DND-41 (cell line): ENCODE results near the gene MIOS.

Source experiments
- ATAC-seq: fragments of 200-7000 bp; cut with Tn5 transposase; 3 replicates; pipeline ENCODE4 v1.9.1; 2021; ENCODE audit warnings: low read depth; ENCODE audit not compliant: insufficient read depth
- DNase-seq: peaks from one replicate; pipeline ENCODE4 v3.0.0-alpha.2; 2020
- H2AFZ ChIP-seq: 2 replicates; pipeline ENCODE4 v1.6.0; 2012; ENCODE audit warnings: low read depth, low read length
- H3K27ac ChIP-seq: 2 replicates; pipeline ENCODE4 v1.5.1; 2012; ENCODE audit warnings: low read length, inconsistent platforms
- H3K27me3 ChIP-seq: fragments of 200-600 bp; sonication (generic); 2 replicates; pipeline ENCODE4 v1.6.0; 2012; ENCODE audit warnings: low read length, mild to moderate bottlenecking, inconsistent platforms; ENCODE audit not compliant: insufficient read depth, poor library complexity
- H3K36me3 ChIP-seq: 2 replicates; pipeline ENCODE4 v1.5.1; 2012; ENCODE audit warnings: low read length, inconsistent platforms; ENCODE audit not compliant: insufficient read depth
- H3K4me1 ChIP-seq: 2 replicates; pipeline ENCODE4 v1.5.1; 2012; ENCODE audit warnings: mild to moderate bottlenecking, low read length; ENCODE audit not compliant: insufficient read depth
- H3K4me2 ChIP-seq: 2 replicates; pipeline ENCODE4 v1.6.0; 2012; ENCODE audit warnings: mild to moderate bottlenecking, moderate library complexity, low read length, inconsistent platforms; ENCODE audit not compliant: insufficient read depth
- H3K4me3 ChIP-seq, 2 experiments: fragments of 200-600 bp in 1 of 2; shearing (Covaris generic) in 1 of 2; 2 replicates each; pipeline ENCODE4 v1.5.1; 2012 to 2016; ENCODE audit warnings: inconsistent platforms in 2 of 2, low read length in 2 of 2, mild to moderate bottlenecking in 2 of 2, low read depth in 1 of 2, moderate library complexity in 1 of 2
- H3K79me2 ChIP-seq: 2 replicates; pipeline ENCODE4 v1.6.0; 2012; ENCODE audit warnings: low read length, inconsistent platforms; ENCODE audit not compliant: insufficient read depth
- H3K9ac ChIP-seq: 2 replicates; pipeline ENCODE4 v1.6.0; 2012; ENCODE audit warnings: low read depth, mild to moderate bottlenecking, inconsistent platforms, low read length, moderate library complexity
- H3K9me3 ChIP-seq: 2 replicates; pipeline ENCODE4 v1.5.1; 2012; ENCODE audit warnings: low read length, moderate library complexity, mild to moderate bottlenecking, inconsistent platforms; ENCODE audit not compliant: insufficient read depth, severe bottlenecking
- H4K20me1 ChIP-seq: 2 replicates; pipeline ENCODE4 v1.6.0; 2012; ENCODE audit warnings: low read length; ENCODE audit not compliant: insufficient read depth
- EZH2 ChIP-seq: IDR thresholded peaks from 3 replicates; pipeline ENCODE4 v1.6.1; 2012; ENCODE audit warnings: borderline replicate concordance, low read depth, mild to moderate bottlenecking, moderate library complexity, low read length, inconsistent platforms; ENCODE audit not compliant: severe bottlenecking
- TF ChIP-seq, protein P1 (sequence below): IDR thresholded peaks from 2 replicates; pipeline ENCODE4 v1.5.1; 2012; ENCODE audit warnings: borderline replicate concordance, low read length, moderate library complexity, mild to moderate bottlenecking; ENCODE audit not compliant: poor library complexity, severe bottlenecking; ENCODE audit errors: extremely low read depth

Gene MIOS

DNA sequence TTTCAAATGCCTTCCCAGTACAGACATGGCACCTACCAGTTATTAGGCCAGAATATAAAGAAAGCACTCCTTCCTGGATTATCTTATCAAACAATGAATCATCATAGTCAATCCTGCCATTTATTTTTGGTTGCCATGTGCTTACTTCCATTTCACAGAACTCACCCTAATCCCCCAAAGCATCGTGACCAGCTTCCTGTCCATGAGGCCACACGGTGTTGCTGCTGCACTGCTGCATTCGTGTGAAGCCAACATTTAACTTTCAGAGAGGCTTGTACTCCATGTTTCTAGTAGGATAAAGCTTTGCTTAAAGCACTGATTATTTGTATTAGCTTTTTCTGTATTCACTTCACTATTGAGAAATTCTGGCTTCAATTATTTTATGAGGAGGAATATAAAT, 45.4 kb upstream of the MIOS start:
- no peaks in the 10 kb centered on the region for H3K27me3 ChIP-seq
- DNase-seq (peak; percentile 7), ATAC-seq (peak; percentile 54; the same call in 1 of the 3 replicates)
- H4K20me1 ChIP-seq, result no peaks in the 10 kb centered on the region
- H3K79me2 ChIP-seq, result no peaks in the 10 kb centered on the region
- H3K27ac ChIP-seq, result no peak overlapping the region
- no peak overlapping the region for H3K4me2 ChIP-seq
- H3K4me3 ChIP-seq, result no peak overlapping the region
- no peak overlapping the region for H3K9ac ChIP-seq
- TF ChIP-seq EZH2, result no peak
- TF ChIP-seq, protein P1, sequence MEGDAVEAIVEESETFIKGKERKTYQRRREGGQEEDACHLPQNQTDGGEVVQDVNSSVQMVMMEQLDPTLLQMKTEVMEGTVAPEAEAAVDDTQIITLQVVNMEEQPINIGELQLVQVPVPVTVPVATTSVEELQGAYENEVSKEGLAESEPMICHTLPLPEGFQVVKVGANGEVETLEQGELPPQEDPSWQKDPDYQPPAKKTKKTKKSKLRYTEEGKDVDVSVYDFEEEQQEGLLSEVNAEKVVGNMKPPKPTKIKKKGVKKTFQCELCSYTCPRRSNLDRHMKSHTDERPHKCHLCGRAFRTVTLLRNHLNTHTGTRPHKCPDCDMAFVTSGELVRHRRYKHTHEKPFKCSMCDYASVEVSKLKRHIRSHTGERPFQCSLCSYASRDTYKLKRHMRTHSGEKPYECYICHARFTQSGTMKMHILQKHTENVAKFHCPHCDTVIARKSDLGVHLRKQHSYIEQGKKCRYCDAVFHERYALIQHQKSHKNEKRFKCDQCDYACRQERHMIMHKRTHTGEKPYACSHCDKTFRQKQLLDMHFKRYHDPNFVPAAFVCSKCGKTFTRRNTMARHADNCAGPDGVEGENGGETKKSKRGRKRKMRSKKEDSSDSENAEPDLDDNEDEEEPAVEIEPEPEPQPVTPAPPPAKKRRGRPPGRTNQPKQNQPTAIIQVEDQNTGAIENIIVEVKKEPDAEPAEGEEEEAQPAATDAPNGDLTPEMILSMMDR, result peak; percentile 33
- no peaks in the 10 kb centered on the region for H3K4me1 ChIP-seq
- no peaks in the 10 kb centered on the region for H3K36me3 ChIP-seq
- H3K9me3 ChIP-seq, result no peaks in the 10 kb centered on the region
- H2AFZ ChIP-seq, result no peak overlapping the region

DNA sequence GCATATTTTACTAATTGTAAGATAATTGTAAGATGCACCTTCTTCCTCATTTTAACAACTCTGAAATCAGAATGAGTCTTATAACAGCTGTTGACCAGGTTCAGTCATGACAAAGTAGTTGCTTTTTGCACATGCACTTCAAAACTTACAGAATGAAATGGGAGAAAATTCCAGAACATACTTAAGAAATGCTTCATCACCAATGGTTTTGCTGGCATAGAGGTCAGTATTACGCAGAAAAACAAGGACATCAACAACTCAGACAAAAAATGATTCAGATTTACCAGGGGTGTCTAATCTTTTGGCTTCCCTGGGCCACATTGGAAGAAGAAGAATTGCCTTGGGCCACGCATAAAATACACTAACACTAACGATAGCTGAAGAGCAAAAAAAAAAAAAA, 44.3 kb upstream of the MIOS start:
- Histone ChIP-seq H3K36me3 (no peaks in the 10 kb centered on the region), H3K4me3 (no peak overlapping the region), H3K9ac (no peak overlapping the region), H3K4me2 (no peak overlapping the region), H4K20me1 (no peaks in the 10 kb centered on the region), H3K9me3 (no peaks in the 10 kb centered on the region), H3K4me1 (no peaks in the 10 kb centered on the region), H3K79me2 (no peaks in the 10 kb centered on the region), H3K27ac (no peak overlapping the region), H2AFZ (no peak overlapping the region), H3K27me3 (no peaks in the 10 kb centered on the region)
- ATAC-seq, result no peak
- TF ChIP-seq, protein P1, result no peak
- TF ChIP-seq EZH2, result no peak
- no peak for DNase-seq

DNA sequence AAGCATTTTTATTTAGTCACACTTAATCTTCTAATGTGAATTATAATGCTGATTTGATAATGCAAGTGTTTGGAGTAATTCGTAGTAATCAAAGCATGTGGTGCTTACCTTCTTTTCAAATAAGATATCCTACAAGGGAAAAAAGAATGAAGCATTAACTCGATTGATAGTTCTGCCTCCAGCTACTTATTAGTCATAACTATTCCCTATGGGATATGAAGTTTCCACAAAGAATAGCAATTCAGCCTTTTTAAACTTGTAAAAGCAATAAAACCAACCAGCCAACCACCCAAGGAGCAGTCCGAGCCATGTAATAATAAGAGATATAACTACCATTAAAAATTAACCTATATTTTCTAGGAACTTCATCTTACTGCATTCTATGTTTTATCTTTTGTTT, 42.6 kb upstream of the MIOS start:
- Histone ChIP-seq H3K4me1 (no peaks in the 10 kb centered on the region), H2AFZ (no peak overlapping the region), H3K79me2 (no peaks in the 10 kb centered on the region), H4K20me1 (no peaks in the 10 kb centered on the region), H3K36me3 (no peaks in the 10 kb centered on the region), H3K9ac (no peak overlapping the region), H3K4me3 (no peak overlapping the region), H3K27ac (no peak overlapping the region), H3K9me3 (no peaks in the 10 kb centered on the region), H3K4me2 (no peak overlapping the region), H3K27me3 (no peaks in the 10 kb centered on the region)
- TF ChIP-seq EZH2, result no peak
- TF ChIP-seq, protein P1, result no peak
- ATAC-seq, result no peak
- no peak for DNase-seq

DNA sequence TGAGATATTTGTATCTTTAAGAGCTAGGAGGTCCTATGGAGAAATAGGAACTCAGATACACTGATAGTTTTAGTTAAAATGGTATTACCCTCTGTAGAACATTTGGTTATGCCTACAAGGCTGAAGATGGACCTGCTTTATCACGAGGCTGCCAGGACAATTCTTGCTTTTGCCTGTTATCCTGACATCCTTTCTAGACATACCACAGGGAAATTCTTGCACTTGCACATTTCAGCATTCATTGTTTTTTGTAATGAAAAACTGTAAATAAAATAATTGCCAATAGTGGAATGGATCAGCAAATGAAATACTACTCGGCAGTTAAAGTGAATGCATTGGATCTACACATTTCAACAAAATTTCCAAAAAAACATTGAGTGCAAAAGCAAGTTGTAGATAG, 40.7 kb upstream of the MIOS start:
- Histone ChIP-seq H3K4me2 (no peak overlapping the region), H3K79me2 (no peaks in the 10 kb centered on the region), H2AFZ (no peak overlapping the region), H3K9ac (no peak overlapping the region), H3K36me3 (no peaks in the 10 kb centered on the region), H3K27me3 (peaks cover 4% of the 10 kb centered on the region), H3K4me1 (no peaks in the 10 kb centered on the region), H4K20me1 (no peaks in the 10 kb centered on the region), H3K9me3 (no peaks in the 10 kb centered on the region), H3K27ac (no peak overlapping the region), H3K4me3 (no peak overlapping the region)
- no peak for DNase-seq
- no peak for ATAC-seq
- TF ChIP-seq EZH2, result no peak
- TF ChIP-seq, protein P1, result no peak
